Germinal center (tissue), 1 donor: ENCODE results near the gene TENM4.

ENCODE experiments used
- DNase-seq: peaks from one replicate; pipeline ENCODE4 v3.0.0; 2012; ENCODE audit warnings: mixed read lengths, low spot score

TENM4 gene

GRCh38 chr11:78933350-78933749 lies 507.5 kb downstream of the TENM4 start:
- no peak for DNase-seq

GRCh38 chr11:78932757-78933156 lies 508.1 kb downstream of the TENM4 start:
- DNase-seq = no peak

DNA sequence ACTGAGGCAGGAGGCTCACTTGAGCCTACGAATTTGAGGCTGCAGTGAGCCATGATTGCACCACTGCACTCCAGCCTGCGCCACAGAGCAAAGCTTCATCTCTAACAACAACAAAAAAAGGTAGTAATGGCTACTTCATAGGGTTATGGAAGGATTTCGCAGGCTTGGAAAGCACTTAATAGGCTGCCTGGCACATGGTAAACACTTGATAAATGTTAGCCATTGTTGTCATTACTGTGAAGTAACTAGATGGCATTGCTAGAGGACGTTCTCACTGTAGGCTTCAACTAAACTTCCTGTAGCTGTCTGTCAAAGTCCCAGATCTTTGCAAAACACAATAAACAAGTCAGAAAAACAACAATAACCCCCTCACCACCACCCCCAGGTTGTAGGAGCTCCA lies 508.9 kb downstream of the TENM4 start:
- DNase-seq = no peak

- DNase-seq = no peak
These were observed 509.9 kb downstream of the TENM4 start for GRCh38 chr11:78930810-78931523.

- DNase-seq = no peak
These were observed 511.0 kb downstream of the TENM4 start for GRCh38 chr11:78929906-78930220.

DNA sequence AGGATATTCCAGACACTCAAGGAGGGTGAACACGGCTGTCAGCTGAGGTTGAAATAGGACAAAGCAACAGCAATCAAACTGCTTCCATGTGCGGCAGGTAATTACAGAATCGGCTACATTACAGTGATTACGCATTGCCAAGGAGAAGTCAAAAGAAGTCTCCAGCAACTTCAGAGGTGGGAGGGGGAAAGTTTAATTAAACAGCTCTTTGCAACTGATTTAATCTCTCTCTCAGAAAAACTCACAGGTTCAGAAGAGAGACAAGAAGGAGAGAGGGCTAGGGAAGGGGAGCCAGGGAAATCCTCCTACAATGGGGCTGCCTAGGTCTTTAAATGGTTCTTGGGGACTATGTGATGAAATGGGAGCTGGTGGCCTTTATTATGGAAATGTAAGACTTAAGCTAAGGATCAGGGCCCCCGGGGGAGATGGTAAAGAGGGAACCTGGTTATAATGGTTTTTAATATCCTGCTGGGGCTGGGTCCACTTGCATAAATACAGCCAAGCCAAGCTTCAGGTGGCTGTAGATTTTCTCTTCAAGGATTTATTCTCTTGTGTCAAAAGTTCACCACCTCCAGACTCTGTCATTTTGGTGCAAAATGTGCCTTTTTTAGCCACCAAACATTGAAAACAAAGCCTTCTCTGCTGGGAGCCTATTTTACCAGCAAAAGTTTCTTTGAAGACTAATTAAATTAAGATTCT lies 511.5 kb downstream of the TENM4 start:
- DNase-seq = no peak

GRCh38 chr11:78927511-78927910 lies 513.3 kb downstream of the TENM4 start:
- DNase-seq = no peak

- no peak for DNase-seq
These were observed 514.0 kb downstream of the TENM4 start for GRCh38 chr11:78926633-78927338.

- DNase-seq = no peak
These were observed 515.4 kb downstream of the TENM4 start for GRCh38 chr11:78925387-78925786.

DNA sequence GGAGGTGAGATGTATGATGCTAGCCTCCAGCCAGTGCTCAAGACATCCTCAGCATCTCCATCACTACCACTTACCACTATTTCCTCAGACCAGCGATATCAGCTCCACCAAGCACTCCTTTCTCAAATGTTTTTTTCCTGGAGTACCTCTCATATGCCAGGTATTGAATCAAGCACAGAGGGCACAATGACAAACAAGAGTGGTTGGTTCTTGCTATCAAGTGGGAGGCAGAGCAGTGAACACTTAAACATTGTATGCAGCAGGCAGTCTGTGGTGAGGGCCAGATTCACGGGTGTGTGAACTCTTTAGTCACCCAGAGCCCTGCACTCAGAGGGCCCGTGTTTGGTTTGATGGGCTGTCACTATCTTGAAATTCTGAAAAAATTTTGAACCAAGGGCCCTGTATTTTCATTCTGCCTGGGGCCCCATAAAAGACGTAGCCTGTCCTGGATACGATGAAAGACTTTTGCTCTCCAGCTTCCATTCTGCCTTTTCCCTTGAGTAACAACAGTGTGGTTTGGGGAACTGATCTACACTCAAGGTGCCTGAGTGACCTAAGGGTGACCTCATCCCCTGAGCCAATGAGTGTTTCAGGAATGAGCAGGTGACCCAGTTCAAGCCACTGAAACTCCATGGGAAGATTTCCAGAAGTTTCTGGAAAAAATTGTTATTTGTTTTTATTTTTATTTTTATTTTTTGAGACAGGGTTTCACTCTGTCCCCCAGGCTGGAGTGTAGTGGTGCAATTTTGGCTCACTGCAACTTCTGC lies 517.8 kb downstream of the TENM4 start:
- DNase-seq = no peak

DNA sequence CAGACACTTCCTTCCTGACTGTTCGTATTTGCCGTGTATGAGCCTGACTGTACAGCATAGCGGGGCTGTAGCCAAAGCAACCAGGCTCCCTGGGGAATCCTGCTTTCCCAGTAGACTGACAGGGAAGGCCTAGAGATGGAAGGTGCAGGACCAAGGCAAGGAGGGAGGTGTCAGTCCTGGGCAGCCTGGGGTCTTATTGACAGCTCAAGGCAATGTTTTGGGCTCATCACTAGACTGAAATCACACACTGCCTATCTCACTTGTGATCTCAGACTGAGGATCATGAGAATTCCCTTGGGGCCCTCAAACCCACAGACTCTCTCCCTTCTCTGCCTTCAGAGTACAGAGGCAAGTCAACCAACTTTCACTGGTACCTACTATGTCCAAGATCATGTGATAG lies 519.3 kb downstream of the TENM4 start:
- no peak for DNase-seq

- DNase-seq = no peak
These were observed 520.5 kb downstream of the TENM4 start for GRCh38 chr11:78920329-78920728.

GRCh38 chr11:78916759-78917158 lies 524.1 kb downstream of the TENM4 start:
- no peak for DNase-seq

- DNase-seq = no peak
These were observed 526.3 kb downstream of the TENM4 start for GRCh38 chr11:78914503-78914902.

GRCh38 chr11:78912778-78913177 lies 528.1 kb downstream of the TENM4 start:
- DNase-seq = no peak

- DNase-seq = no peak
These were observed 530.5 kb downstream of the TENM4 start for GRCh38 chr11:78910322-78910721.

DNA sequence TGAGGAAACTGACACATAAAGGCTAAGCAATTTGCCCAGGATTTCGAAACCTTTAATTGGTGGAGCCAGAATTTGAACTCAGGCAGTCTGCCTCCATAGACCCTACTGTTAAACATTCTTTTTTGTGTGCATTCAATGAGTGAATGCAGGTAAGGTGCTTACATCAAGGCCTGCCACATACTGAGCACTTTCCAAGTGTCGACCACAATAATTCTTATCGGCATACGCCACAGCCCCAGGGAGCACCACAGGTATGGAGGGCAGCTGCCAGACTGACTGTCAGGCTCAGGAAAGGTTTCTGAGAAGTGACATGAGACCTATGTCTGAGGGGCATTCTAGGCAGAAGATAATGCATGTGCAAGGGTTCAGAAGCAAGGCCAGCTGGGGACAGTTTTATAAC lies 531.4 kb downstream of the TENM4 start:
- no peak for DNase-seq

DNA sequence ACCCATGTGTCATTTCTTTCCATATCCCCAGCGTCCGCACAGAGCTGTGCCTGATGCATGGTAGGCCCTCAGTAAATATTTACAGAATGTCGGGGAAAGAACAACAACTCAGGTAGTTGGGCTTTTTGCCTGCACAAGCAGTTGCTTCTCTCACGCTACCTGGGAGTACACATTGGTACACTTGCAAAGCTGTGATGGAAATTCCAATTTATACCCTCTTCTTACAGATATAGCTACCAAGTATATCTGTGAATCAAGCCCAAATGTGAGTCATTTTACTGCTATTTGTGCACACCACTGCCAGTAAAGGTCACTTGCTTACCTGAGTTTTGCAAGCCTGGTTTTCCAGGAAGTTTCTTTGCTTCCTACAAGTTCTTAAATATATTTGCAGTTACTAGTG lies 533.2 kb downstream of the TENM4 start:
- DNase-seq = no peak

- DNase-seq = no peak
These were observed 534.3 kb downstream of the TENM4 start for GRCh38 chr11:78906566-78906965.

DNA sequence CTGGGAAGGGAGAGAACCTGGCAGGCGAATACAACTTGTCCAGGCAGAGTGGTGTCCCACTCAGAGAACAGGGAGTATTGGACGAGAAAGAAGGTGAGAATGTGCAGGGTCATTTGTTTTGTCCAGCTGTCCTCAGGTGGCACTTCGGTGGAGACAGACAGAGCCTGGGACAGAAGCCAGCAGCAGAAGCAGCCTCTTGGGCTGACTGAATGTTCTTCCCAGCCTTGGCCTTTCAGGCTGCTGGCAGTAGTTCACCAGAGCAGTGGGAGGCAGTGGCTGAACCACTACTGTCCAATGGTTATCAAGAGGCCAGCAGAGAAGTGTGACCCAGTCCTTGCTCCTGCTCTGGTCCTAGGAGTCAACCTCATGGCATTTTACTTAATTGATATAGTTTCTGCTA lies 535.1 kb downstream of the TENM4 start:
- DNase-seq = no peak

DNA sequence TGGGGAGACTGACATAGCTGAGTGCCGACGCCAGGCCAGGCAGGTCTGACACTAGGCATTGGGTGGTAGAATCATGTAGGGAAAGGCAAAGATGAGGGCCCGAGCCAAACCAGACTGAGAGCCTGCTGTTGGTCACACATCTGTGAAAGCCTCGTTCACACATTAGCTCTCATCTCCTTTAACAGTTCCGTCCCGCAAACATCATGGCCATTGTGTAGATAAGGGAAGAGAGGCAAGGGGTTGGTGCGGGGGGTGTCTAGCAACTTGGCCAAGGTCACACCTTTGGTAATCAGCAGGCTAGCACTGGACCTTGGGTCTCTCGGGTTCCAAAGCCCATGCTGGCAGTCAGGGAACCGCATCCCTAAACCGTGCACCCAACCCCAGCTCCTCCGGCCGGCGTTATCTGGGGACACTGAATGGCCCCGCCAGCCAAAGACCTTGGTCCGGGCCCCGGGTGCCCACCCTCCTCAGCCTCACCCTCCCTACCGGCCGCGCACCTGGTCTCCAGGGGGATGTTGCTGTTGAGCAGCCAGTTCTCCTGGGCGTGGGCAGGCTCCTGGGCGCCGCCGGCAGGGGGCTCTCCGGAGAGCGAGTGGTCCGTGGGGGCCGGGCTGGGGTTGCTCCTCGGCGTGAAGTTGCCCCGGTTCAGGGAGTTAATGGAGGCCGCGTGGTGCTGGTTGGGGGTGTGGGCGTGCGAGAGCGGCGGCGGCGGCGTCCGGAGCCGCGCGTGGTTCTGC lies 537.9 kb downstream of the TENM4 start:
- DNase-seq = no peak

GRCh38 chr11:78901831-78902230 lies 539.0 kb downstream of the TENM4 start:
- DNase-seq = no peak
